HG02973 (cell line): ENCODE measurements around the gene SUPT6H.
A peak's percentile ranks its signal among the peaks of the same experiment; 100 is the strongest.

Experiments
- ATAC-seq: cut with Tn5 transposase; IDR thresholded peaks from one replicate; pipeline ENCODE4 v1.9.1; 2021; ENCODE audit warnings: moderate library complexity; ENCODE audit not compliant: unreplicated experiment

SUPT6H gene

GRCh38 chr17:28747801-28748750, 86.1 kb downstream of the SUPT6H start:
- no peak for ATAC-seq

DNA sequence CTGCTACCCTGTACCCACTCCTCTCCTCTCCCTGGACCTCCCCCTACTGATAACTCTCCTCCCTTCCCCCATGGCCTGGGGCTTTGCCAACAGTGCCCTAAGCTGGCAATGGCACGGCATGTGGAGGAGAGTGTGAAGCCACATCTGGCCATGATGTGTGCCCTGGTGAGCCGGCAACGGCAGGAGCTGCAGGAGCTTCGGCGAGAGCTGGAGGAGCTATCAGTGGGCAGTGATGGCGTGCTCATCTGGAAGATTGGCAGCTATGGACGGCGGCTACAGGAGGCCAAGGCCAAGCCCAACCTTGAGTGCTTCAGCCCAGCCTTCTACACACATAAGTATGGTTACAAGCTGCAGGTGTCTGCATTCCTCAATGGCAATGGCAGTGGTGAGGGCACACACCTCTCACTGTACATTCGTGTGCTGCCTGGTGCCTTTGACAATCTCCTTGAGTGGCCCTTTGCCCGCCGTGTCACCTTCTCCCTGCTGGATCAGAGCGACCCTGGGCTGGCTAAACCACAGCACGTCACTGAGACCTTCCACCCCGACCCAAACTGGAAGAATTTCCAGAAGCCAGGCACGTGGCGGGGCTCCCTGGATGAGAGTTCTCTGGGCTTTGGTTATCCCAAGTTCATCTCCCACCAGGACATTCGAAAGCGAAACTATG, 87.0 kb downstream of the SUPT6H start:
- no peak for ATAC-seq

GRCh38 chr17:28749516-28750177, 87.6 kb downstream of the SUPT6H start:
- ATAC-seq, result peak; percentile 3

DNA sequence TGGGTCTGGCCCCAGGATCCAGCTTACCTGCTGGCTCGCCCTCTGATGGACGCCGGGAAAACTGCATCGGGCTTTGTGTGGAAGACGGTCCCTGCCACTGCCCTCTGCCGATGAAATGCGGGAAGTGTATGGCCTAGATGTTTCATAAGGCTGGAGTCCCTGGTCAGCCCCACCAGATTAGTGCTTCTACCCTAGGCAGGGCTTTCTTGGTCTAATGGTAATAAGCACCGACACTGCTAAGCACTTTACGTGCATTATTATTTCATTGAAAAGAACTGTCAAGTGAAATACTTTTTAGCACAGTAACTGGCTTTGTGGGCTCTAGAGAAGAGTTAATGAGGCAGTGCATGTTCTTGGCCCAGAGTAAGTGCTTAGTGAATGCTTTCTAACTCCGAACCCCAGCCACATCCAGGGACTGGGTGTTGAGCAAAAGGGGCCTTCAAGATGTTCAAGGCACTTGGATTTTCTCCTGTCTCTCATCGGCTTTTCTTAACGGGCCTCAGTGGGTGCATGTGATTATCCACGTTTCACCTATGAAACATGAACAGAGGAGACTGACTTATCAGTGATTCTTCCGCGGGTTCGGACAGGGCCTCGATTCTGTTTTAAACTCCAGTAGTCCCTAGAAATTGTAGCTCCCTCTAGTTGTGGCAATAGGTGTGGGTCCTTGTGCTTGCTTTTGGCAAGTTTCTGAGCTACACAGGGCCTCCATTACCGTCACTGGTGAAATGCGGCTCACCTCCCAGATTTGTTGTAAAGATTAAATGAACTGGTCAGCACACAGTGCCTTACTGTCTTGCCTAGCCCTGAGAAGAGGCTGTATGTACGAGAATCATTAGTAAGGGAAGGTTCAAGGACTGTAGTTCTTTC, 88.4 kb downstream of the SUPT6H start:
- peak; percentile 57 for ATAC-seq

GRCh38 chr17:28751600-28752366, 89.8 kb downstream of the SUPT6H start:
- no peak for ATAC-seq
